Central memory CD4-positive, alpha-beta T cell (primary cell): ENCODE measurements around the gene MCM5.
"Not testable (repeated sequence)": the region's sequence is repeated elsewhere in the genome, so short reads cannot be mapped to it uniquely, and the experiment has no call there.

Experiments used
- DNase-seq: peaks from one replicate; pipeline ENCODE4 v3.0.0; 2022

Gene MCM5

GRCh38 chr22:35454416-35455054 is 54.6 kb downstream of the MCM5 start:
- DNase-seq = no peak

GRCh38 chr22:35455529-35455928 is 55.6 kb downstream of the MCM5 start:
- no peak for DNase-seq

- DNase-seq = no peak
Observed at GRCh38 chr22:35456757-35457156, 56.8 kb downstream of the MCM5 start.

- DNase-seq = no peak
Observed at GRCh38 chr22:35457729-35458546, 58.0 kb downstream of the MCM5 start.

- DNase-seq = no peak
Observed at GRCh38 chr22:35458547-35459422, 58.8 kb downstream of the MCM5 start.

- DNase-seq = no peak
Observed at GRCh38 chr22:35459423-35459894, 59.5 kb downstream of the MCM5 start.

GRCh38 chr22:35459976-35460375 is 60.0 kb downstream of the MCM5 start:
- not testable (repeated sequence) for DNase-seq

GRCh38 chr22:35460688-35461087 is 60.7 kb downstream of the MCM5 start:
- DNase-seq = no peak

- DNase-seq = no peak
Observed at GRCh38 chr22:35462498-35463230, 62.7 kb downstream of the MCM5 start.

- no peak for DNase-seq
Observed at GRCh38 chr22:35463231-35463933, 63.4 kb downstream of the MCM5 start.

GRCh38 chr22:35464399-35464798 is 64.5 kb downstream of the MCM5 start:
- no peak for DNase-seq

- no peak for DNase-seq
Observed at GRCh38 chr22:35465109-35465701, 65.3 kb downstream of the MCM5 start.

- no peak for DNase-seq
Observed at GRCh38 chr22:35467681-35468434, 67.9 kb downstream of the MCM5 start.

GRCh38 chr22:35470903-35471321 is 71.0 kb downstream of the MCM5 start:
- no peak for DNase-seq

GRCh38 chr22:35471566-35471965 is 71.6 kb downstream of the MCM5 start:
- not testable (repeated sequence) for DNase-seq

- DNase-seq = no peak
Observed at GRCh38 chr22:35472488-35472887, 72.5 kb downstream of the MCM5 start.

- DNase-seq = no peak
Observed at GRCh38 chr22:35473971-35474370, 74.0 kb downstream of the MCM5 start.
